IMR-90 (cell line): ENCODE measurements around the gene CCL2.
A peak's percentile ranks its signal among the peaks of the same experiment; 100 is the strongest.

Experiments
- CTCF ChIP-seq: conservative IDR thresholded peaks from 2 replicates; pipeline ENCODE4 v1.5.1; 2012; ENCODE audit warnings: mild to moderate bottlenecking, low read depth, low read length, improper control_type of control experiment
- POLR2A ChIP-seq: IDR thresholded peaks from 2 replicates; pipeline ENCODE4 v1.6.1; 2012; ENCODE audit warnings: mild to moderate bottlenecking, low read depth, low read length
- RAD21 ChIP-seq: IDR thresholded peaks from 2 replicates; pipeline ENCODE4 v1.6.1; 2012; ENCODE audit warnings: low read length, improper control_type of control experiment

- no peak for TF ChIP-seq RAD21
- no peak for TF ChIP-seq CTCF
- 0 out of 2 replicates have a peak, but pooled peaks have one; percentile 10 for TF ChIP-seq POLR2A
These were observed 3.0 kb upstream of the CCL2 start for GRCh38 chr17:34252095-34252443.
